Breast epithelium (tissue), 3 donors: ENCODE measurements around the gene MGAT3.

Source experiments
- POLR2A ChIP-seq: fragments of 450-650 bp; IDR thresholded peaks from one replicate; pipeline ENCODE4 v1.6.1; 2016; ENCODE audit warnings: antibody characterized with exemption, mild to moderate bottlenecking, moderate library complexity
- TF ChIP-seq, protein P1 (sequence below), 3 donors: fragments of 450-650 bp; IDR thresholded peaks; one replicate each; pipeline ENCODE4 v1.5.1; 2016 to 2017; ENCODE audit warnings: antibody characterized with exemption in 3 of 3, mild to moderate bottlenecking in 3 of 3, moderate library complexity in 3 of 3

DNA sequence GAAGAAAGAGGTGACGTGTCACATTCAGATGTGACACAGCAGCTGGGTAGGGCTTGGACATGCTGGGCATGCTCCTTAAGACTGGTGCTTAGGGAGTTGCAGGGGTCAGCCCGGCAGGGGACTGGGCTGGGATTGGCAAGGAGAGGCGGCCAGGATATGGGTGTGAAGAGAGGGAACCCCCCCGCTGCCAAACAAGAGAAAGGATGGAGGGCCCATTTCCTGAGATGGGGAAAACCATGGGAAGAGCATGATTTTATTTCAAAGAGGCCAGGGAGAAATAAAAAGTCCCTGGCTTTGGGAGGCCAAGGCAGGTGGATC, 68.8 kb downstream of the MGAT3 start:
- TF ChIP-seq, protein P1, sequence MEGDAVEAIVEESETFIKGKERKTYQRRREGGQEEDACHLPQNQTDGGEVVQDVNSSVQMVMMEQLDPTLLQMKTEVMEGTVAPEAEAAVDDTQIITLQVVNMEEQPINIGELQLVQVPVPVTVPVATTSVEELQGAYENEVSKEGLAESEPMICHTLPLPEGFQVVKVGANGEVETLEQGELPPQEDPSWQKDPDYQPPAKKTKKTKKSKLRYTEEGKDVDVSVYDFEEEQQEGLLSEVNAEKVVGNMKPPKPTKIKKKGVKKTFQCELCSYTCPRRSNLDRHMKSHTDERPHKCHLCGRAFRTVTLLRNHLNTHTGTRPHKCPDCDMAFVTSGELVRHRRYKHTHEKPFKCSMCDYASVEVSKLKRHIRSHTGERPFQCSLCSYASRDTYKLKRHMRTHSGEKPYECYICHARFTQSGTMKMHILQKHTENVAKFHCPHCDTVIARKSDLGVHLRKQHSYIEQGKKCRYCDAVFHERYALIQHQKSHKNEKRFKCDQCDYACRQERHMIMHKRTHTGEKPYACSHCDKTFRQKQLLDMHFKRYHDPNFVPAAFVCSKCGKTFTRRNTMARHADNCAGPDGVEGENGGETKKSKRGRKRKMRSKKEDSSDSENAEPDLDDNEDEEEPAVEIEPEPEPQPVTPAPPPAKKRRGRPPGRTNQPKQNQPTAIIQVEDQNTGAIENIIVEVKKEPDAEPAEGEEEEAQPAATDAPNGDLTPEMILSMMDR (IDR thresholded peaks at IDR 0.05): no peak
- no peak for TF ChIP-seq POLR2A
